ENCODE results near the gene CDRT15L2.
"Not testable (repeated sequence)": the region's sequence is repeated elsewhere in the genome, so short reads cannot be mapped to it uniquely, and the experiment has no call there.

The CDRT15L2 gene

DNA sequence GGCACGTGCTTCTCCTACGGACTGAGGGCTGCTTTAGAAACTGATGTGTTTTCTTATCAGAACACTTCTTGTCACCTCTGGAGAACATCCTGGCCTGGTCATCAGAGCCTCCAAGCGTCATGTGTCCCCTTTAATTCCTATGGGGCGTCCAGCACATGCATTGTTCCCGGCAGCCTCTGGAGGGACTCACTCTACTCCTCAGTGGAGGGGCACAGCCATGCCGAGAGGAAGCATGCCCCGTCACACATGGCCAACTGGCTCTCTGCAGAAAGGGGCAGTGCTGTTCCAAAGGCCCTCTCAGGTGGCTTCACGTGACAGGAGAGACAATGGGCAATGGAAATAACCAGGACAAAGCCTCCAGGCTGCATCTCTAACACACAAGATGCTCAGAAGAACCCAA is 31.8 kb downstream of the CDRT15L2 start:
- no peak for DNase-seq (ENCODE audit: low read depth)
- no peak overlapping the region for H3K4me3 ChIP-seq (ENCODE audit: low read length)
- TF ChIP-seq, protein P1, sequence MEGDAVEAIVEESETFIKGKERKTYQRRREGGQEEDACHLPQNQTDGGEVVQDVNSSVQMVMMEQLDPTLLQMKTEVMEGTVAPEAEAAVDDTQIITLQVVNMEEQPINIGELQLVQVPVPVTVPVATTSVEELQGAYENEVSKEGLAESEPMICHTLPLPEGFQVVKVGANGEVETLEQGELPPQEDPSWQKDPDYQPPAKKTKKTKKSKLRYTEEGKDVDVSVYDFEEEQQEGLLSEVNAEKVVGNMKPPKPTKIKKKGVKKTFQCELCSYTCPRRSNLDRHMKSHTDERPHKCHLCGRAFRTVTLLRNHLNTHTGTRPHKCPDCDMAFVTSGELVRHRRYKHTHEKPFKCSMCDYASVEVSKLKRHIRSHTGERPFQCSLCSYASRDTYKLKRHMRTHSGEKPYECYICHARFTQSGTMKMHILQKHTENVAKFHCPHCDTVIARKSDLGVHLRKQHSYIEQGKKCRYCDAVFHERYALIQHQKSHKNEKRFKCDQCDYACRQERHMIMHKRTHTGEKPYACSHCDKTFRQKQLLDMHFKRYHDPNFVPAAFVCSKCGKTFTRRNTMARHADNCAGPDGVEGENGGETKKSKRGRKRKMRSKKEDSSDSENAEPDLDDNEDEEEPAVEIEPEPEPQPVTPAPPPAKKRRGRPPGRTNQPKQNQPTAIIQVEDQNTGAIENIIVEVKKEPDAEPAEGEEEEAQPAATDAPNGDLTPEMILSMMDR (conservative IDR thresholded peaks at IDR 0.05; ENCODE audit: low read depth, low read length) = no peak

DNA sequence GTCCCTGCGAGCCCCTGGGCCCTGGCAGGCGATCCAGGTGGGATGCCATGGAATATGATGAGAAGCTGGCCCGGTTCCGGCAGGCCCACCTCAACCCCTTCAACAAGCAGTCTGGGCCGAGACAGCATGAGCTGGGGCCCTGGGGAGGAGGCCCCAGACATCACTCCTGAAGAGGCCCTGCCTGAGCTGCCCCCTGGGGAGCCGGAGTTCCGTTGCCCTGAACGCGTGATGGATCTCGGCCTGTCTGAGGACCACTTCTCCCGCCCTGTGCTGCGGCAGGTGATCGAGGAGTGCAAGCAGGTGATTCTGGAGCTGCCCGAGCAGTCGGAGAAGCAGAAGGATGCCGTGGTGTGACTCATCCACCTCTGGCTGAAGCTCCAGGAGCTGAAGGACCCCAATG is 33.1 kb downstream of the CDRT15L2 start:
- DNase-seq (ENCODE audit: low read depth) = no peak
- no peak overlapping the region for H3K4me3 ChIP-seq (ENCODE audit: low read length)
- TF ChIP-seq, protein P1 (conservative IDR thresholded peaks at IDR 0.05; ENCODE audit: low read depth, low read length) = no peak

DNA sequence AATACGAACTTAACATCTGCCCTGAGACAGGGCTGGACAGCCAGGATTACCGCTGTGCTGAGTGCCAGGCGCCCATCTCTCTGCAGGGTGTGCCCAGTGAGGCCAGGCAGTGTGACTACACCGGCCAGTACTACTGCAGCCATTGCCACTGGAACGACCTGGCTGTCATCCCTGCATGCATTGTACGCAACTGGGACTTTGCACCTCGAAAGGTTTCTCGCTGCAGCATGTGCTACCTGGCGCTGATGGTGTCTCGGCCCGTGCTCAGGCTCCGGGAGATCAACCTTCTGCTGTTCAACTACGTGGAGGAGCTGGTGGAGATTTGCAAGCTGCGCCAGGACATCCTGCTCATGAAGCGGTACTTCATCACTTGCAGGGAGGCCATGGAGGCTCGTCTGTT is 33.7 kb downstream of the CDRT15L2 start:
- TF ChIP-seq, protein P1 (conservative IDR thresholded peaks at IDR 0.05; ENCODE audit: low read depth, low read length) = no peak
- no peak overlapping the region for H3K4me3 ChIP-seq (ENCODE audit: low read length)
- DNase-seq (ENCODE audit: low read depth) = no peak

DNA sequence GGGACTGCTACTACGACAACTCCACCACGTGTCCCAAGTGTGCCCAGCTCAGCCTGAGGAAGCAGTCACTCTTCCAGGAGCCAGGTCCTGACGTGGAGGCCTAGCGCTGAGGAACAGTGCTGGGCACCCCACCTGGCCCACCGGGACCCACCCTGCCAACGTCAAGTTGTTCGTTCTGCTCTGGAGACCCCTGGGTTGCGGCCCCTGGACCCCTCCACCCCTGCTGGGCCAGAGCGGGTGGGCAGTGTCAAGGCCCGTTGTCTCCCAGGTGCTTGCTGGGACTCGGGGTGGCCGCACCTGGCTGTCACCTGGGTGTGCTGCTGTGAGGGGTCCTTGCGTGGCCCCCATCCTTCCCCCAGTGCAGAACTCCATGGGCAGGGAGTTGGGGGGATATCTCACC is 34.4 kb downstream of the CDRT15L2 start:
- no peak for DNase-seq (ENCODE audit: low read depth)
- TF ChIP-seq, protein P1 (conservative IDR thresholded peaks at IDR 0.05; ENCODE audit: low read depth, low read length) = no peak
- H3K4me3 ChIP-seq (ENCODE audit: low read length) = no peak overlapping the region

DNA sequence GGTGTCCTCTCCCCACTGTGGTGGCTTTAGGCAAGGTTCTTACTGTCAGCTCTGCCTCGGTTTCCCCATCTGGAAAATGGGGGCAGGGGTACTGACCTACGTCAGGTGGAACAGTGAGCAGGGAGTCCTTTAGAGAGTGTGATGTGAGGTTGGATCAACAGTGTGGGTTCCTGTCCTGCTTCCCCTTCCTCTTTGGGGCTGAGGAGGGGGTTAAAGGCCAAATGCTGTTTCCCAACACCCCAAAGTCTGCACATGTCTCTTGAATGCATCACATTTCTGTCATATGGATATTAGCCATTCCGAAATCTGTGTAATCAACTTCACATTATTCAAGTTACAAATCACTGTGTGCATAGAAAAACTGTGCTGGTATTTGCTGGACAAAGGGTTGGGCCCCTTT is 35.9 kb downstream of the CDRT15L2 start:
- not testable (repeated sequence) for DNase-seq (ENCODE audit: low read depth); H3K4me3 ChIP-seq (ENCODE audit: low read length)
